Natural killer cell treated with Interleukin-12 subunit alpha and Interleukin-12 subunit beta and Interleukin-15 and Interleukin-18, amount 100 ng/mL, for 72 hours (primary cell): ENCODE data around the gene CCDC89. TPM values are rescaled to one million over a fixed set of nuclear protein-coding genes. Genes with fewer than 3 reads are reported as not detected.

ENCODE experiments used
- ATAC-seq, 2 donors: fragments of 150-1000 bp; cut with Tn5 transposase in 1 of 2; sonication (Bioruptor Pico), chemical (Tn5 transposase) in 1 of 2; 2 replicates each; pipeline ENCODE4 v1.10.0; 2021
- DNase-seq: peaks from one replicate; pipeline ENCODE4 v3.0.0; 2022; ENCODE audit warnings: low spot score
- H3K27ac Mint-ChIP-seq, 2 donors: 1 replicate in 1 of 2; 2 replicates in 1 of 2; pipeline ENCODE4 v1.8.0; 2022; ENCODE audit warnings: mixed read lengths in 2 of 2, mild to moderate bottlenecking in 1 of 2, moderate library complexity in 1 of 2
- H3K27me3 Mint-ChIP-seq, 2 donors: 1 replicate in 1 of 2; 2 replicates in 1 of 2; pipeline ENCODE4 v1.8.0; 2022; ENCODE audit warnings: mixed read lengths in 2 of 2
- H3K36me3 Mint-ChIP-seq: one replicate; pipeline ENCODE4 v1.8.0; 2022; ENCODE audit warnings: mixed read lengths
- H3K4me1 Mint-ChIP-seq, 2 donors: 1 replicate in 1 of 2; 2 replicates in 1 of 2; pipeline ENCODE4 v1.8.0; 2022; ENCODE audit warnings: low read depth in 2 of 2, mixed read lengths in 2 of 2, mild to moderate bottlenecking in 1 of 2
- H3K4me3 Mint-ChIP-seq: one replicate; pipeline ENCODE4 v1.8.0; 2022; ENCODE audit warnings: mixed read lengths
- H3K9me3 Mint-ChIP-seq: 2 replicates; pipeline ENCODE4 v1.8.0; 2022; ENCODE audit warnings: mixed read lengths
- total RNA-seq, 2 donors: library from RNA; stranded (reverse); gene quantifications; one replicate each; pipeline ENCODE4 v1.2.3, GENCODE V29; 2022

The CCDC89 gene
- total RNA-seq, 2 donors from 2014 or later: 1.6 to 1.7 TPM

- Mint-ChIP-seq H3K4me1 (peaks cover 0 to 7% of the 10 kb centered on the region in 2 donors), H3K27me3 (no peaks in the 10 kb centered on the region), H3K27ac (peak overlapping the region in 1 of 2 donors; percentile 5), H3K9me3 (no peaks in the 10 kb centered on the region), H3K36me3 (peaks cover 14% of the 10 kb centered on the region), H3K4me3 (no peak overlapping the region)
- DNase-seq (no peak), ATAC-seq (no peak)
Measured at GRCh38 chr11:85709941-85710702, 24.1 kb upstream of the CCDC89 start.

- Mint-ChIP-seq H3K4me3 (no peak overlapping the region), H3K27me3 (no peaks in the 10 kb centered on the region), H3K36me3 (peaks cover 14% of the 10 kb centered on the region), H3K27ac (peak overlapping the region in 1 of 2 donors; percentile 21), H3K9me3 (no peaks in the 10 kb centered on the region), H3K4me1 (peaks cover 0 to 4% of the 10 kb centered on the region in 2 donors)
- DNase-seq (no peak), ATAC-seq (no peak)
Measured at GRCh38 chr11:85705800-85706199, 19.8 kb upstream of the CCDC89 start.

- H3K27me3 Mint-ChIP-seq: no peaks in the 10 kb centered on the region
- H3K9me3 Mint-ChIP-seq: no peaks in the 10 kb centered on the region
- H3K36me3 Mint-ChIP-seq: peaks cover 14% of the 10 kb centered on the region
- H3K27ac Mint-ChIP-seq: no peak overlapping the region
- no peak for ATAC-seq
- peaks cover 8 to 9% of the 10 kb centered on the region in 2 donors for H3K4me1 Mint-ChIP-seq
- DNase-seq: no peak
- H3K4me3 Mint-ChIP-seq: no peak overlapping the region
Measured at GRCh38 chr11:85704967-85705366, 19.0 kb upstream of the CCDC89 start.

DNA sequence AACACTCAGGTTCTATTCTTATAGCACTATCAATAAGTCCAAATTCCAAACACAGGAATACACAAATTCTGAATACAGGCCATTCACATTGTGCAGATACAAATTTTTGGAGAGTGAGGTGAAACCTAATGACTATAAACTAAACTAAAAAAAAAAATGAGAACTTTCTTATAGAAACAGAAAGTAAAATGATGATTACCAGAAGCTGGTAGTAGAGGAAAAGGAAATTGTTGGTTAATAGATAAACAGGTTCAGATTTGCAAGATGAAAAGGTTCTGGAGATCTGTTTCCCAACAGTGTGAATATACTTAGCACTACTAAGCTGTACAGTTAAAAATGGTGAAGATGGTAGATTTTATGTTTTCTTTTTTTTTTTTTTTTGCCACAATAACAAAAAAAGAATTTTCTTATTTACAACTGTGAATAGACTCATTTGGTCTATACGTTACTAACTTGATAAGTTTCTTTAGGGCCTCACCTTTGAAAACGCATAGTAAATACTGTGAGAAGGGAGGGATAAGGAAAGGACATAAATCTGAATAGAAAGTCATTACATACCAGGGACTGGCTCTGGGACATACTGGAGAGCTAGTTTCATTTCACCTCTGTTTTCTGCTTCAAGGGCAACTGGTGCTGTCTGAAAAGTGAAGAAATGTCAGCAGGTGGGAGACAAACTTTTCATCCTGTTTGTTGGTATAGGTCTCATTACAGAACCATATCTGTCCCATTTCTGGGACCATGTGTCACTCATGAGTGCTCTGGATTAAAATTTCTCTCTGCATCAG is 14.2 kb upstream of the CCDC89 start:
- Mint-ChIP-seq H3K36me3 (peaks cover 14% of the 10 kb centered on the region), H3K27me3 (no peaks in the 10 kb centered on the region), H3K9me3 (no peaks in the 10 kb centered on the region), H3K27ac (peak overlapping the region; percentile 90 to 98), H3K4me1 (peaks cover 27 to 38% of the 10 kb centered on the region in 2 donors), H3K4me3 (peak overlapping the region; percentile 52)
- peak; percentile 72 to 73 for ATAC-seq
- no peak for DNase-seq

DNA sequence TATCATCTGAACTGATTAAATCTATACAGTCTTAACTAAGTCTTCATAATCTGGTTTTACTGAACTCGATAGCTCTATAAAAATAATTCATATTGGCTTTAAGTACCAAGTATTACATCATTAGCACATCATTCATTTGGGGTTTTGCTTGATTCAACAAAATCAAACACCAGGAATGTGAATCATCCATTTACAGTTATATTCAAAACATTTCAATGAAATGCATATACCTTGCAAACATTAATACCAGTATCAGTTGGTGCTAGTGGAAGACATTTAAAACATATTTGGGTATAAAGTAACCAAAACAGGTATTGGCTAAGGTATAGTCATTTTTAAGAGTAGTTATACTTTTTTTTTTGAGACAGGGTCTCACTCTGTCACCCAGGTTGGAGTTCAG is 12.2 kb upstream of the CCDC89 start:
- no peak for DNase-seq
- Mint-ChIP-seq H3K27ac (peak overlapping the region; percentile 90 to 98), H3K4me1 (peaks cover 27 to 38% of the 10 kb centered on the region in 2 donors), H3K9me3 (no peaks in the 10 kb centered on the region), H3K4me3 (peak overlapping the region; percentile 41), H3K36me3 (peaks cover 11% of the 10 kb centered on the region), H3K27me3 (no peaks in the 10 kb centered on the region)
- ATAC-seq: peak in 1 of 2 donors; percentile 18

DNA sequence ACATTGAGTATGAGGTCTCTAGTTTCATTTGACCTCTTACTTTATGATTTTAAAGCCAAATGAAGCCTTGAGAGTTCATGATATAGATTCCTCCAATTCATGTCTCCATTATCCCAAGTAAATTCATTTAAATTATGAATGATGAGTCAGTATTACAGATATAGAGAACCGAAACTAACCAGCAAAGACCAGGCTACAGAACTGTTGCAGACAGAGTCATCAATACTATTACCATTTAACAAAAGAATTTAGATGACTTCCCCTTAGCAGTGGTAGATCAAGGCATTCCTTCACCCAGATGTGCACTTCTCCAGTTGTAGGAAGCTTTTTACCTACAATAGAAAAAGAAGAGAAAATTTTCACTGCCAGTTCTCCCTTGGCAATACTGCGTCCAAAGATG is 11.8 kb upstream of the CCDC89 start:
- ATAC-seq: peak in 1 of 2 donors; percentile 64
- DNase-seq: no peak
- no peaks in the 10 kb centered on the region for H3K9me3 Mint-ChIP-seq
- H3K27ac Mint-ChIP-seq: peak overlapping the region; percentile 90 to 98
- no peaks in the 10 kb centered on the region for H3K27me3 Mint-ChIP-seq
- peak overlapping the region; percentile 41 for H3K4me3 Mint-ChIP-seq
- H3K4me1 Mint-ChIP-seq: peaks cover 27 to 38% of the 10 kb centered on the region in 2 donors
- peaks cover 10% of the 10 kb centered on the region for H3K36me3 Mint-ChIP-seq

DNA sequence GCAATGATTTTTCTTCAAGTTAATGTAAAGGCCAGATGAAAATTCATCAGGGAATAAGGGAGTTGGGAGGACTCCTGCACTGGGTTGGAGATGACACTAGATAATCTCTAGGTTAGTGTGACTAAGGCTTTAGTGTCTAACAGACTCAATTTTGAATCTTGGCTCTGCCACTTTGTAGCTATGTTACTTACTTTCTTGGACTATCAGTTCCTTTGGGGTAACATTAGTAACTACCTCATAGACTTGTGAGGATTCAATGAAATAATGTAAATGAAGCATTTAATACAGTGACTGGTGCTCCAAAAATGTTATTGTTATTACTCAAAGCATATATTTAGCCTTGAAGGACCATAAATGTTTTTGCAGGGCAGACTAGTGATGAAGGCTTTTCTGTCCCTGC is 9.6 kb upstream of the CCDC89 start:
- ATAC-seq (no peak), DNase-seq (no peak)
- peak overlapping the region in 1 of 2 donors; percentile 6 for H3K27ac Mint-ChIP-seq
- no peaks in the 10 kb centered on the region for H3K27me3 Mint-ChIP-seq
- H3K4me3 Mint-ChIP-seq: no peak overlapping the region
- peaks cover 13% of the 10 kb centered on the region for H3K36me3 Mint-ChIP-seq
- peaks cover 25 to 35% of the 10 kb centered on the region in 2 donors for H3K4me1 Mint-ChIP-seq
- H3K9me3 Mint-ChIP-seq: no peaks in the 10 kb centered on the region

GRCh38 chr11:85694385-85694980 is 8.5 kb upstream of the CCDC89 start:
- H3K4me1 Mint-ChIP-seq: peaks cover 20 to 25% of the 10 kb centered on the region in 2 donors

GRCh38 chr11:85685125-85685819 is 723 bp downstream of the CCDC89 start:
- Mint-ChIP-seq H3K4me1 (peaks cover 22 to 28% of the 10 kb centered on the region in 2 donors), H3K36me3 (peaks cover 4% of the 10 kb centered on the region), H3K27me3 (no peaks in the 10 kb centered on the region), H3K27ac (peak overlapping the region in 1 of 2 donors; percentile 75), H3K9me3 (no peaks in the 10 kb centered on the region), H3K4me3 (no peak overlapping the region)
- DNase-seq (no peak), ATAC-seq (no peak)

More at GRCh38 chr11:85694385-85694980, 8.5 kb upstream of the CCDC89 start:
- no peak for DNase-seq
- peaks cover 20% of the 10 kb centered on the region for H3K36me3 Mint-ChIP-seq
- no peak for ATAC-seq
- H3K27me3 Mint-ChIP-seq: no peaks in the 10 kb centered on the region
- H3K4me3 Mint-ChIP-seq: no peak overlapping the region
- H3K27ac Mint-ChIP-seq: no peak overlapping the region
- no peaks in the 10 kb centered on the region for H3K9me3 Mint-ChIP-seq

GRCh38 chr11:85682330-85683305 is 3.4 kb downstream of the CCDC89 start:
- Mint-ChIP-seq H3K27ac (peak overlapping the region; percentile 86 to 93), H3K36me3 (no peaks in the 10 kb centered on the region)

GRCh38 chr11:85680897-85681296 is 5.1 kb downstream of the CCDC89 start:
- Mint-ChIP-seq H3K36me3 (no peaks in the 10 kb centered on the region), H3K4me1 (peaks cover 22 to 27% of the 10 kb centered on the region in 2 donors), H3K27ac (no peak overlapping the region), H3K27me3 (no peaks in the 10 kb centered on the region), H3K4me3 (no peak overlapping the region), H3K9me3 (no peaks in the 10 kb centered on the region)
- DNase-seq (no peak), ATAC-seq (peak; percentile 79 to 87)

More at GRCh38 chr11:85682330-85683305, 3.4 kb downstream of the CCDC89 start:
- Mint-ChIP-seq H3K4me3 (peak overlapping the region; percentile 90), H3K4me1 (peaks cover 22 to 27% of the 10 kb centered on the region in 2 donors), H3K9me3 (no peaks in the 10 kb centered on the region), H3K27me3 (no peaks in the 10 kb centered on the region)
- ATAC-seq (peak; percentile 79 to 89), DNase-seq (peak; percentile 77)

GRCh38 chr11:85679576-85679975 is 6.4 kb downstream of the CCDC89 start:
- Mint-ChIP-seq H3K27me3 (no peaks in the 10 kb centered on the region), H3K9me3 (no peaks in the 10 kb centered on the region), H3K27ac (no peak overlapping the region), H3K4me3 (no peak overlapping the region), H3K36me3 (no peaks in the 10 kb centered on the region), H3K4me1 (peaks cover 22 to 27% of the 10 kb centered on the region in 2 donors)
- ATAC-seq: no peak
- no peak for DNase-seq
